HEK293 (cell line): Measurements from ENCODE around the gene CCDC14.
"Not testable (repeated sequence)": the region's sequence is repeated elsewhere in the genome, so short reads cannot be mapped to it uniquely, and the experiment has no call there.

Experiments used
- CTCF ChIA-PET: fragments of 350-600 bp; formaldehyde crosslinking; extraction: SDS; loops from one replicate; lab custom pipeline; 2021; ENCODE audit warnings: antibody characterized with exemption; lab: Yijun Ruan, JAX
- POLR2A ChIA-PET: fragments of 300-600 bp; formaldehyde crosslinking; extraction: SDS; loops from one replicate; lab custom pipeline; 2020; ENCODE audit warnings: antibody characterized with exemption, inconsistent platforms; lab: Yijun Ruan, JAX
- H3K27ac ChIP-seq: fragments of 200-500 bp; sonication (Bioruptor generic); 2 replicates; pipeline ENCODE4 v1.5.1; 2014; ENCODE audit warnings: low read depth, low read length, control low read depth, inconsistent platforms; ENCODE audit errors: extremely low read depth
- H3K36me3 ChIP-seq, 2 experiments: fragments of 200-500 bp in 1 of 2; sonication (Bioruptor generic) in 1 of 2; 1 replicate in 1 of 2; 2 replicates in 1 of 2; pipeline ENCODE4 v1.5.1; 2014 to 2017; ENCODE audit warnings: inconsistent platforms in 2 of 2, low read length in 2 of 2; ENCODE audit not compliant: control insufficient read depth in 2 of 2, insufficient read depth in 1 of 2
- H3K4me1 ChIP-seq: fragments of 200-500 bp; sonication (Bioruptor generic); 2 replicates; pipeline ENCODE4 v1.5.1; 2014; ENCODE audit warnings: mild to moderate bottlenecking, low read length, inconsistent platforms; ENCODE audit not compliant: control insufficient read depth, insufficient read depth
- H3K4me3 ChIP-seq: 2 replicates; pipeline ENCODE4 v1.5.1; 2011; ENCODE audit warnings: low read depth, mild to moderate bottlenecking, control low read depth, low read length, moderate library complexity
- H3K9me3 ChIP-seq: fragments of 200-500 bp; sonication (Bioruptor generic); 2 replicates; pipeline ENCODE4 v1.5.1; 2014; ENCODE audit warnings: low read depth, low read length, inconsistent platforms; ENCODE audit not compliant: control insufficient read depth, insufficient read depth
- IKZF3 ChIP-seq: fragments of 450-650 bp; IDR thresholded peaks from 2 replicates; pipeline ENCODE4 v1.5.0; 2018; ENCODE audit warnings: missing biosample characterization, mild to moderate bottlenecking, missing genetic modification characterization, moderate library complexity
- SETDB1 ChIP-seq: IDR thresholded peaks from one replicate; pipeline ENCODE4 v1.6.1; 2017; ENCODE audit warnings: mild to moderate bottlenecking, low read length, moderate library complexity, mixed read lengths; ENCODE audit not compliant: insufficient read length
- ZBTB17 ChIP-seq: fragments of 450-650 bp; formaldehyde crosslinking; IDR thresholded peaks from 2 replicates; pipeline ENCODE4 v1.5.1; 2016; ENCODE audit warnings: missing biosample characterization, missing genetic modification characterization
- ZNF114 ChIP-seq: fragments of 450-650 bp; formaldehyde crosslinking; IDR thresholded peaks from 2 replicates; pipeline ENCODE4 v1.5.0; 2017; ENCODE audit warnings: missing biosample characterization, missing genetic modification characterization
- ZNF138 ChIP-seq: fragments of 450-650 bp; formaldehyde crosslinking; IDR thresholded peaks from 2 replicates; pipeline ENCODE4 v1.5.1; 2016; ENCODE audit warnings: missing biosample characterization, missing genetic modification characterization, borderline replicate concordance
- ZNF239 ChIP-seq: fragments of 450-650 bp; formaldehyde crosslinking; IDR thresholded peaks from 2 replicates; pipeline ENCODE4 v1.5.1; 2016; ENCODE audit warnings: missing biosample characterization, missing genetic modification characterization
- TF ChIP-seq, protein P1 (sequence below): fragments of 450-650 bp; formaldehyde crosslinking; IDR thresholded peaks from 2 replicates; pipeline ENCODE4 v1.5.1; 2016; ENCODE audit warnings: missing biosample characterization, missing genetic modification characterization
- TF ChIP-seq, protein P2 (sequence below): fragments of 450-650 bp; formaldehyde crosslinking; IDR thresholded peaks from 2 replicates; pipeline ENCODE4; 2016; ENCODE audit warnings: missing biosample characterization, missing genetic modification characterization
- TF ChIP-seq, protein P3 (sequence below): fragments of 450-650 bp; formaldehyde crosslinking; optimal IDR thresholded peaks from 2 replicates; pipeline ENCODE3; 2016; ENCODE audit warnings: missing biosample characterization, mild to moderate bottlenecking, missing genetic modification characterization
- TF ChIP-seq, protein P4 (sequence below): fragments of 450-650 bp; formaldehyde crosslinking; IDR thresholded peaks from 2 replicates; pipeline ENCODE4 v1.5.1; 2016; ENCODE audit warnings: missing biosample characterization, missing genetic modification characterization, borderline replicate concordance

CCDC14 gene

DNA sequence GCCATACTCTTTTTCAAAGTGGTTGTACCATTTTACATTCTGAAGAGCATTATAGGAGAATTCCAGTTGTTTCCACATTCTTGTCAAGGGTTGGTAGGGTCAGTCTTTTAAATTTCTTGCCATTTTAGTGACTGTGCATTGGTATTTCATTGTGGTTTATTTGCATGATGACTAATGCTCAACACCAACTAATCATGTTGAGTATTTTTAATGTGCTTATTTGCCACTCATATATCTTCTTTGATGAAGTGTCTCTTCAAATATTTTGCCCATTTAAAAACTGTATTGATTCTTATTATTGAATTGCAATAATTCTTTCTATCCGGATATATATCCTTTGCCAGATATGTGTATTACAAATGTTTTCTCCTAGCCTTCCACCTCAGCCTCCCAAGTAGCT is 47.3 kb upstream of the CCDC14 start:
- POLR2A ChIA-PET, CTCF ChIA-PET, H3K9me3 ChIP-seq, H3K4me3 ChIP-seq, H3K36me3 ChIP-seq, H3K4me1 ChIP-seq, H3K27ac ChIP-seq: not testable (repeated sequence)

DNA sequence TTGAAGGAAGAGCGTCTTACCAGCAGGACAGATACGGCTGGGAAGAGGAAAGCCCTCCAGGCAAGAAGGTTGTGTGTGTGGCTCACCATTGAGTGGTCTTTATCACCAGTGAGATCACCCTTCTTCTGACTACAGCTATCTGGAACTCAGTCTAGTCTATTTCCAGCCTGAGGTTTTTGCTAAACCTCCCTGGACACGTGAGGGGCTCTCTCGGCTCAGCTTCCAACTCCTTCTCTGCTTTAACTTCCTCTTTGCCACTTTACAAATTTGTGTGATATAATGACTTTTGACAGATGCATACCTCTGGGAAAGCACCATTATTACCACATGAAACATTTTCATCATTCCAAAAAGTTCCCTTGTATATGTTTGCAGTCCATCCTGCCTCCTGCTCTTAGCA is 46.2 kb upstream of the CCDC14 start:
- Histone ChIP-seq H3K36me3 (no peaks in the 10 kb centered on the region), H3K4me1 (no peaks in the 10 kb centered on the region)
- TF ChIP-seq, protein P1, sequence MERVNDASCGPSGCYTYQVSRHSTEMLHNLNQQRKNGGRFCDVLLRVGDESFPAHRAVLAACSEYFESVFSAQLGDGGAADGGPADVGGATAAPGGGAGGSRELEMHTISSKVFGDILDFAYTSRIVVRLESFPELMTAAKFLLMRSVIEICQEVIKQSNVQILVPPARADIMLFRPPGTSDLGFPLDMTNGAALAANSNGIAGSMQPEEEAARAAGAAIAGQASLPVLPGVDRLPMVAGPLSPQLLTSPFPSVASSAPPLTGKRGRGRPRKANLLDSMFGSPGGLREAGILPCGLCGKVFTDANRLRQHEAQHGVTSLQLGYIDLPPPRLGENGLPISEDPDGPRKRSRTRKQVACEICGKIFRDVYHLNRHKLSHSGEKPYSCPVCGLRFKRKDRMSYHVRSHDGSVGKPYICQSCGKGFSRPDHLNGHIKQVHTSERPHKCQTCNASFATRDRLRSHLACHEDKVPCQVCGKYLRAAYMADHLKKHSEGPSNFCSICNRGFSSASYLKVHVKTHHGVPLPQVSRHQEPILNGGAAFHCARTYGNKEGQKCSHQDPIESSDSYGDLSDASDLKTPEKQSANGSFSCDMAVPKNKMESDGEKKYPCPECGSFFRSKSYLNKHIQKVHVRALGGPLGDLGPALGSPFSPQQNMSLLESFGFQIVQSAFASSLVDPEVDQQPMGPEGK (tag by site-specific recombination), result no peak
- TF ChIP-seq ZBTB17 (no peak), ZNF239 (tag by site-specific recombination) (no peak), ZNF114 (tag by site-specific recombination) (no peak), IKZF3 (tag by site-specific recombination) (no peak), ZNF138 (tag by site-specific recombination) (no peak), SETDB1 (no peak)
- TF ChIP-seq, protein P2, sequence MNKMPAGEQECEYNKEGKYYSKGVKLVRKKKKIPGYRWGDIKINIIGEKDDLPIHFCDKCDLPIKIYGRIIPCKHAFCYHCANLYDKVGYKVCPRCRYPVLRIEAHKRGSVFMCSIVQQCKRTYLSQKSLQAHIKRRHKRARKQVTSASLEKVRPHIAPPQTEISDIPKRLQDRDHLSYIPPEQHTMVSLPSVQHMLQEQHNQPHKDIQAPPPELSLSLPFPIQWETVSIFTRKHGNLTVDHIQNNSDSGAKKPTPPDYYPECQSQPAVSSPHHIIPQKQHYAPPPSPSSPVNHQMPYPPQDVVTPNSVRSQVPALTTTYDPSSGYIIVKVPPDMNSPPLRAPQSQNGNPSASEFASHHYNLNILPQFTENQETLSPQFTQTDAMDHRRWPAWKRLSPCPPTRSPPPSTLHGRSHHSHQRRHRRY (tag by site-specific recombination), result no peak
- TF ChIP-seq, protein P3, sequence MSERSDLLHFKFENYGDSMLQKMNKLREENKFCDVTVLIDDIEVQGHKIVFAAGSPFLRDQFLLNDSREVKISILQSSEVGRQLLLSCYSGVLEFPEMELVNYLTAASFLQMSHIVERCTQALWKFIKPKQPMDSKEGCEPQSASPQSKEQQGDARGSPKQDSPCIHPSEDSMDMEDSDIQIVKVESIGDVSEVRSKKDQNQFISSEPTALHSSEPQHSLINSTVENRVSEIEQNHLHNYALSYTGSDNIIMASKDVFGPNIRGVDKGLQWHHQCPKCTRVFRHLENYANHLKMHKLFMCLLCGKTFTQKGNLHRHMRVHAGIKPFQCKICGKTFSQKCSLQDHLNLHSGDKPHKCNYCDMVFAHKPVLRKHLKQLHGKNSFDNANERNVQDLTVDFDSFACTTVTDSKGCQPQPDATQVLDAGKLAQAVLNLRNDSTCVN (tag by site-specific recombination), result no peak
- TF ChIP-seq, protein P4, sequence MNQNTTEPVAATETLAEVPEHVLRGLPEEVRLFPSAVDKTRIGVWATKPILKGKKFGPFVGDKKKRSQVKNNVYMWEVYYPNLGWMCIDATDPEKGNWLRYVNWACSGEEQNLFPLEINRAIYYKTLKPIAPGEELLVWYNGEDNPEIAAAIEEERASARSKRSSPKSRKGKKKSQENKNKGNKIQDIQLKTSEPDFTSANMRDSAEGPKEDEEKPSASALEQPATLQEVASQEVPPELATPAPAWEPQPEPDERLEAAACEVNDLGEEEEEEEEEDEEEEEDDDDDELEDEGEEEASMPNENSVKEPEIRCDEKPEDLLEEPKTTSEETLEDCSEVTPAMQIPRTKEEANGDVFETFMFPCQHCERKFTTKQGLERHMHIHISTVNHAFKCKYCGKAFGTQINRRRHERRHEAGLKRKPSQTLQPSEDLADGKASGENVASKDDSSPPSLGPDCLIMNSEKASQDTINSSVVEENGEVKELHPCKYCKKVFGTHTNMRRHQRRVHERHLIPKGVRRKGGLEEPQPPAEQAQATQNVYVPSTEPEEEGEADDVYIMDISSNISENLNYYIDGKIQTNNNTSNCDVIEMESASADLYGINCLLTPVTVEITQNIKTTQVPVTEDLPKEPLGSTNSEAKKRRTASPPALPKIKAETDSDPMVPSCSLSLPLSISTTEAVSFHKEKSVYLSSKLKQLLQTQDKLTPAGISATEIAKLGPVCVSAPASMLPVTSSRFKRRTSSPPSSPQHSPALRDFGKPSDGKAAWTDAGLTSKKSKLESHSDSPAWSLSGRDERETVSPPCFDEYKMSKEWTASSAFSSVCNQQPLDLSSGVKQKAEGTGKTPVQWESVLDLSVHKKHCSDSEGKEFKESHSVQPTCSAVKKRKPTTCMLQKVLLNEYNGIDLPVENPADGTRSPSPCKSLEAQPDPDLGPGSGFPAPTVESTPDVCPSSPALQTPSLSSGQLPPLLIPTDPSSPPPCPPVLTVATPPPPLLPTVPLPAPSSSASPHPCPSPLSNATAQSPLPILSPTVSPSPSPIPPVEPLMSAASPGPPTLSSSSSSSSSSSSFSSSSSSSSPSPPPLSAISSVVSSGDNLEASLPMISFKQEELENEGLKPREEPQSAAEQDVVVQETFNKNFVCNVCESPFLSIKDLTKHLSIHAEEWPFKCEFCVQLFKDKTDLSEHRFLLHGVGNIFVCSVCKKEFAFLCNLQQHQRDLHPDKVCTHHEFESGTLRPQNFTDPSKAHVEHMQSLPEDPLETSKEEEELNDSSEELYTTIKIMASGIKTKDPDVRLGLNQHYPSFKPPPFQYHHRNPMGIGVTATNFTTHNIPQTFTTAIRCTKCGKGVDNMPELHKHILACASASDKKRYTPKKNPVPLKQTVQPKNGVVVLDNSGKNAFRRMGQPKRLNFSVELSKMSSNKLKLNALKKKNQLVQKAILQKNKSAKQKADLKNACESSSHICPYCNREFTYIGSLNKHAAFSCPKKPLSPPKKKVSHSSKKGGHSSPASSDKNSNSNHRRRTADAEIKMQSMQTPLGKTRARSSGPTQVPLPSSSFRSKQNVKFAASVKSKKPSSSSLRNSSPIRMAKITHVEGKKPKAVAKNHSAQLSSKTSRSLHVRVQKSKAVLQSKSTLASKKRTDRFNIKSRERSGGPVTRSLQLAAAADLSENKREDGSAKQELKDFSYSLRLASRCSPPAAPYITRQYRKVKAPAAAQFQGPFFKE (tag by site-specific recombination), result no peak
- TF ChIP-seq, all 188 proteins: peak for 0
- H3K9me3 ChIP-seq, result no peaks in the 10 kb centered on the region
- ChIA-PET POLR2A (no interaction called here), CTCF (interaction anchor here (0.6 to 0.9 kb wide), 3 partner anchors 9 to 150 kb away, joined by 3 to 4 read pairs (median 3); no protein-coding TSS in a partner anchor)
- H3K4me3 ChIP-seq, result no peak overlapping the region
- no peak overlapping the region for H3K27ac ChIP-seq

DNA sequence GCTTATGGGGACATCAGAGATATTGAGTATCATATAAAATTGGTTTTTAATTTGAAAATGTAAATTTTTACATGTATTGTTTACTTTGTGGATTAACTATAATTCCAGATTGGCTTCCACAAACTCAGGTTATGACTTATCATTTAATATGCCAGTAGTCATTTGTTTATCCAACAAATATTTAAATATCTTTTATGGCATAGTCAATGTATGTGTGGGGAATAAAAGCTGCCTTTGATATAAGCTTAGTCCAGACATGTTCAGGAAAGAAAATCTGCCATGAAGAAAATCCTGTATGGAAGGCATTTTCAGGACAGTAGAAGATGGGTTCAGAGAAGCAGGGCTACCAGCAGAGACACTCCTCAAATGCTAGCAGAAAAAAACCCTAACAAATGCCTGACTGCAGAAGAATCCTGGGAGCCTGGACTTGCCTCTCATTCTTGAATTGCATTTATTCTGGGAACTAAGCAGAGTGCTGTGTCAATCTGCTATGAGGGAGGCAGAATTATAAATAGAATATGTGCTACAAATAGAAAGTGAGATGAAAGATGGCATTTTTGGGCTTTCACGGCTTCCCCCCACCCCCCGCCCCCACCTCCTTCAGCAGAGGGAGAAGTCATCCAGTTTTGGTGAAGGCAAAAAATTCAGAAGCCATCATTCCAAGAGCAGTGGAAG is 41.5 kb upstream of the CCDC14 start:
- H3K4me3 ChIP-seq, POLR2A ChIA-PET, CTCF ChIA-PET: not testable (repeated sequence)

DNA sequence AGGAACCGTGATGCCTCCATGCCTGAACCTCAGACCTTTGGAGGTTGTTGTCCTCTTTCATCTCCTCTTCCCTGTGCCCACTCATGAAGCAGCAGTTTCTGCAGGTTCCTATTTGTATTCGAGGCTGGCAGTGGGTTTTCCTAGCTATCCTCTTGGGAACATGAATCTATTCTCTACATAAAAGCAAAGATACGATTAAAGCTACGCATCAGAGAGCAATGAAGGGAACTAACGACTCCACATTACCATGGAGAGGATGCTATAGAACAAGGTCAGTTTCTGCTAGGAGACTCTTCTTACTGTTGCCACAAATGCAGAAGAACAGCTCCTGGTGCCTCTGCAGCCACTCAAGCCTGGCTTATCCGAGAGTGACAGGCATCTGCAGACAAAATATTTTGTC is 40.3 kb upstream of the CCDC14 start:
- H3K27ac ChIP-seq, POLR2A ChIA-PET, H3K36me3 ChIP-seq, H3K4me1 ChIP-seq, H3K9me3 ChIP-seq, CTCF ChIA-PET, H3K4me3 ChIP-seq: not testable (repeated sequence)

More for the DNA sequence above, 41.5 kb upstream of the CCDC14 start:
- H3K4me1 ChIP-seq, H3K27ac ChIP-seq, H3K36me3 ChIP-seq, H3K9me3 ChIP-seq: not testable (repeated sequence)
